GM19025 (cell line): ENCODE data around the gene NTN4.
"Not testable (repeated sequence)": the region's sequence is repeated elsewhere in the genome, so short reads cannot be mapped to it uniquely, and the experiment has no call there.

Experiments used
- ATAC-seq: cut with Tn5 transposase; IDR thresholded peaks from one replicate; pipeline ENCODE4 v1.9.1; 2021; ENCODE audit warnings: mild to moderate bottlenecking, low read depth, moderate library complexity; ENCODE audit not compliant: unreplicated experiment

NTN4 gene

DNA sequence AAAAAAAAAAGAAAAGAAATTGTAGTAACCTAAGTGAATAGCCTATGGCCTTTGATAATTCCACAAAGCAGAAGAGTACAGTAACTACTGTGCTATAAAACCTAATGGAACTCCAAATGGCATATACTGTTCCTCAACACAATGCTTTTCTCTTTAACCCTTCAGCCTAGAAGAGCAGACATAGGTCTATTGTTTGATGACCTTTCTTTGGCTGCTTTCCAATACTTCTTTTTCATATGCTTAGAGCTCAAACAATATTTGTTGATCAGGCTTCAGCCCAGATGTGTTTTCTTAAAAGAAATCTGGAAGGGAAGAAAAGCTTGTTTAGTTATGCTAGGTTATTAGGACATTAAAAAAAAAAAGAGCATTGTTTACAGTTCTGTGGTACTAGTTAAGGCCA is 116.4 kb downstream of the NTN4 start:
- no peak for ATAC-seq

- no peak for ATAC-seq
Observed at GRCh38 chr12:95673576-95673975, 117.0 kb downstream of the NTN4 start.

DNA sequence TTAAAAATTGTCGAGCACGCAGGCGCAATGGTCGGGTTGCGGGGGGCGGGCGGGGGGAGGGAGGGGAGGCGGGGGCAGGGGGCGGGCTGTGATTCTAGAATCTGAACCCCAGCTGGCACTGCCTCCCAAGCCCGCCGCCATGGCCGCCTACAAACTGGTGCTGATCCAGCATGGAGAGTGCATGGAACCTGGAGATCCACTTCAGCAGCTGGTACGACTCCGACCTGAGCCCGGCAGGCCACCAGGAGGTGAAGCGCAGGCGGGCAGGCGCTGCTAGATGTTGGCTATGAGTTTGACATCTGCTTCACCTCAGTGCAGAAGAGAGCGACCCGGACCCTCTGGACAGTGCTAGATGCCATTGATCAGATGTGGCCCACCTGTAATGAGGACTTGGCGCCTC is 118.4 kb downstream of the NTN4 start:
- no peak for ATAC-seq

DNA sequence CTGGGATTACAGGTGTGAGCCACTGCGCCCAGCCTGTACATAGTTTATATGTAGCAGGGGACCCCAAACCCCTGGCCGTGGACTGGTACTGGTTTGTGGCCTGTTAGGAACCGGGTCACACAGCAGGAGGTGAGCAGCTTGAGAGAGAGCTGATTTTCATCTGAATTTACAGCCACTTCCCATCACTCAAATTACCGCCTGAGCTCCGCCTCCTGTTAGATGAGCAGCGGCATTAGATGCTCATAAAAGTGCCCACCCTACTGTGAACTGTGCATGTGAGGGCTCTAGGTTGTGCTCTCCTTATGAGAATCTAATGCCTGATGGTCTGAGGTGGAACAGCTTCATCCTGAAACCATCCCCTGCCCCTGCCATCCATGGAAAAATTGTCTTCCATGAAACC is 119.3 kb downstream of the NTN4 start:
- ATAC-seq, result no peak

- no peak for ATAC-seq
Observed at GRCh38 chr12:95663525-95663924, 127.0 kb downstream of the NTN4 start.

- ATAC-seq, result no peak
Observed at GRCh38 chr12:95661360-95661759, 129.2 kb downstream of the NTN4 start.

DNA sequence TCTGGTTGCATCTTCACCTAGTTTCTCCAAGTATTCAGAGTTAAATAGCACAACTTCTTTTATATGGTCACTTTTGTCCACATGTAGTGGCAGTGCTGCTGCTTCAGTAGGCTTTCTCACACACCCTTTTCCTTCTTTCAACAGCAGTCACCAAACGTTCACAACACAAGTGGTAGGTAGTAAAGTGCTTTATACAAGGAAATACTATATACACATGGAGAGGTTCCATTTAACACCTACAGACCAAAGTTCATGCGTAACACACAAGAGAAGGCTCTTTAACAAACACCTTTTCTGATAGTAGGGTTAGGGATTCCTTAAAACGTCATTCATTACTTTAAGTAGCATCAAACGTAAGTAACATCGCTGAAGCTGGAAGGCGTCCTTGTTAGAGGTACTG is 132.2 kb downstream of the NTN4 start:
- no peak for ATAC-seq

DNA sequence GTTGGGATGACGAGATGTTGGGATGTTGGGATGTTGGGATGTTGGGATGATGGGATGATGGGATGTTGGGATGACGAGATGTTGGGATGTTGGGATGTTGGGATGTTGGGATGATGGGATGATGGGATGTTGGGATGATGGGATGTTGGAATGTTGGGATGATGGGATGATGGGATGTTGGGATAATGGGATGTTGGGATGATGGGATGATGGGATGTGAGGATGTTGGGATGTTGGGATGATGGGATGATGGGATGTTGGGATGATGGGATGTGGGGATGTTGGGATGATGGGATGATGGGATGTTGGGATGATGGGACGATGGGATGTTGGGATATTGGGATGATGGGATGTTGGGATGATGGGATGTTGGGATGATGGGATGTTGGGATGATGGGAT is 135.9 kb downstream of the NTN4 start:
- ATAC-seq, result not testable (repeated sequence)

GRCh38 chr12:95653771-95654546 is 136.6 kb downstream of the NTN4 start:
- ATAC-seq, result no peak

GRCh38 chr12:95651681-95652080 is 138.9 kb downstream of the NTN4 start:
- ATAC-seq, result no peak

DNA sequence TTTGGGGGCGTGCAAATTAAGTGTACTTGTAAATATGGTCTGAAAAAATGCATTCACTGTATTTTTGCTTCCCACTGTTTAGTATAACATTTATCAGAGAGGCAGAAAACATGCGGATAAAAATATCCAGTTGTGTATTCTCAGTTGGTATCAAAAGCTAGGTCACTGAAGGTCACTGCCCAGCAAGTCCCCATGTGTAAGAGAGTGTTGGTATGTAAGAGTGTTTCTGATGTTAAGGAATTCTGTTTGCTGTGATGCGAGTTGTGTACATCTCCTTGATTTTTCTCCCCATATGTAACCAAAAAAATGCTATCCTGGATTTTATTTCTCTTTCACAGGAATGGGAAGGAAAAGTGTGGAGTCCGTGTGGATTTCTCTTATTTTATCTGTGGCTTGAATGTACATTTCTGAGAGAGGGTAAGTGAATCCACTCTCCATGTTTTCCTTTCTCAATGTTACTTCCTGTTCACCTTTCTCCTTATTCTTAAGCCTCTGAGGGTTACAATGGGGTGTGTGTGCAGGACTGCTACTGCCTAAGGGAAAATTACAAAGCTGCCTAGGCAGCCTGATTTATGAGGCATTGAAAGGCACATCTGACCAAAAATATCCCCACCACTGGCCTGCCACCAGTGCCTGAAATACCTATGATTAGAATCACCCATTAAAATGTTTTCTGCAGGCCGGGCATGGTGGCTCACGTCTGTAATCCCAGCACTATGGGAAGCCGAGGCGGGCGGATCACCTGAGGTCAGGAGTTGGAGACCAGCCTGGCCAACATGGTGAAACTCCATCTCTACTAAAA is 141.4 kb downstream of the NTN4 start:
- no peak for ATAC-seq

GRCh38 chr12:95646781-95647190 is 143.8 kb downstream of the NTN4 start:
- no peak for ATAC-seq

DNA sequence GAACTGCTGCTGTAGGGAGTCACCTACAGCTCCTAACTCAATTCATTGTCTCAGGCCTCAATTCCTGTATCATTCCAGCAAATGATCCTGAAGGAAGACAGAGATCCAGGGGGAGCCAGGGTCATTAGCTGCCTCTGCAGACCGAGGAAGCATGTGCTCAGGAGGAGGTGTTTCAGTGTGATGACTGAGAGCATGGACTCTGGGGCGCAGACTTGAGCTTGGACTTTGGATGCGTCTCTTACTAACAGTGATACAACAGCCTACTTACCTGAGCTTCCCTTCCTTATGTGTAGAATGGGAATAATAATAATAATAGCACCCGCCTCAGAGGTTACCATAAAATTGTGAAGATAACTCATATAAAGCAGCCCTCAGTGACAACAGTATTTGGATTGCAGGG is 147.3 kb downstream of the NTN4 start:
- no peak for ATAC-seq

DNA sequence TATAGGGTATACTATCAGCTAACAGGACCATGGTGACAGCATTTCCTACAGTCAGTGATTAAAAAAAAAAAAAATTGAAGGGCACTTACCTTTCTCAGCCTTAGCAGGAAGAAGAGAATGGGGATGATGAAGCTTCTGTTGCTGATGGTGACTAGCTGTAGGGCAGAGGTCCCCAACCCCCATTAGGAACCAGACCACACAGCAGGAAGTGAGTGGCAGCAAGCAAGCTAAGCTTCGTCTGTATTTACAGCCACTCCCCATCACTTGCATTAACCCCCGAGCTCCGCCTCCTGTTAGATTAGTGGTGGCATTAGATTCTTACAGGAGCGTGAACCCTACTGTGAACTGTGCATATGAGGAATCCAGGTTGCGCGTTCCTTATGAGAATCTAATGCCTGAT is 148.0 kb downstream of the NTN4 start:
- no peak for ATAC-seq

GRCh38 chr12:95641299-95641952 is 149.1 kb downstream of the NTN4 start:
- no peak for ATAC-seq

GRCh38 chr12:95640516-95640915 is 150.0 kb downstream of the NTN4 start:
- no peak for ATAC-seq

DNA sequence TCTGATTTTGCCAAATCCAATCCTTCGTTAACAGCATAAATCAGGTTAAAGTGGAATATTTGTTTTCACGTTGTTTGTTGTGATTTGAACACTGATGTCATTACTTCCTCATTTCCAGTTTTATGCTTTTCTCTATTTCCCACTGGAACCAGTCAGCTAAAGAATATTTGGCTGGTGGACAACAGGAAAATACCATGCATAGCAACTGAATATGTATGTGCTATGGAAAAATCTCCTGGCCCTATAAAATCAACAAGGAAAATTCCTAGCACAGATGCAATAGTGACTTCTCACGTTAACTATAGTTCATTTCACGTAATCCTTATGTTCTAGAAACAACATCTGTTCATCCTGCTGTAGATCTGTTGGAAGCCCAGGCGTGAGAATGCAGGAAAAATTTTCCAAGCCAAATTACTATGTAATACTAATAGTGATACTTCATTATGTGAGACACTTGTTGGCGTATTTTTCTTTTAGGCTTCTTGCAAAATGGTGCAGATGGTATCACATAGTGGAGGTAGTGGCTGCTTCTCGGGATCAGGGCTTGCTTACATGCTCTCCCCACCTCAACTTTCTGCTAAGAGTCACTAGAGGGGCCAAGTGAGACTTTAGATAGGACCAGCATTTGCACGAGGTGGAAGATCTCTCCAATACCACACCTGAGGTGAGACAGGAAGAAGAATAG is 153.0 kb downstream of the NTN4 start:
- ATAC-seq, result no peak

- ATAC-seq, result no peak
Observed at GRCh38 chr12:95637010-95637409, 153.6 kb downstream of the NTN4 start.

DNA sequence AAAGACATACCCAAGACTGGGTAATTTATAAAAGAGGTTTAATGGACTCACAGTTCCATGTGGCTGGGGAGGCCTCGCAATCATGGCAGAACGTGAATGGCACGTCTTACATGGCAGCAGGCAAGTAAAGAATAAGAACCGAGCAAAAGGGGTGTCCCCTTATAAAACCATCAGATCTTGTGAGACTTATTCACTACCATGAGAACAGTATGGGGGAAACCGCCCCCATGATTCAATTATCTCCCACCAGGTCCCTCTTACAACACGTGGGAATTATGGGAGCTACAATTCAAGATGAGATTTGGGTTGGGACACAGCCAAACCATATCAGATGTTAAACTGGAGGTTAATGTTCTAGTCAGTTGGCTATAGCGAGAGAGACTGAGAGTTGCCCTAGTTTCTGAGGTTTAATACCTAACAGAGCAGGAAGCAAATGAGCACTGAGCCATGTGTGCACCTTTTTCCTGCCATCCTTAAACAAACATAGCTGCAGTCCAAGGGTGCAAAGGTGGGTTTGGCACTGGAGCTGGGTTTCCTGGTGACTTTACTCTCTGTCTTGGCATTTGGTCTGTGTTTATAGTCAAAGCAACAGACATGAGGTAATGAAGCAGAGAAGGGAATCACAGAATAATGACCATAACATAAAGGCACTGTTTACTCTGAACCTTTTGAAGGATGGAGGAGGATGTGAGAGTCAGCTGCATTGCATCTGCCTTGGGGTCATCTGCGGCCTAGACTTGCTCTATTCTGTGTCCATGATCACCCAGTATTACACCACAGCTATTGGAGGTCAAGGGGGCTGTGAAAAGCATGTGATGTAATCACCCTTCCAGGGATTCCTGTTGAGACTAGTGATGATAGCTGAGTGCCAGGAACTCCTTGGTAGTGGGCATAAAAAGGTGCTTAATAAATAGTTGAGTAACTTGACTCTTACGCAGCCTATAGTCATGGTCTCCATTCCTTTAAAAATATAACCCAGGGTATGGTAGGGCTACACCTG is 155.6 kb downstream of the NTN4 start:
- no peak for ATAC-seq
